Chondrocyte (in vitro differentiated cells): ENCODE data around the gene SLC35E2B. TPM values are rescaled to one million over a fixed set of nuclear protein-coding genes. Genes with fewer than 3 reads are reported as not detected.

Experiments
- DNase-seq: peaks from one replicate; pipeline ENCODE4 v3.0.0; 2021; ENCODE audit warnings: mixed read lengths, low spot score
- H3K27ac Mint-ChIP-seq: one replicate; pipeline ENCODE4 v1.8.0; 2021; ENCODE audit warnings: mild to moderate bottlenecking, moderate library complexity, mixed read lengths; ENCODE audit not compliant: unreplicated experiment
- H3K27me3 Mint-ChIP-seq: 2 replicates; pipeline ENCODE4 v1.8.0; 2021; ENCODE audit warnings: low read depth, mixed read lengths
- H3K36me3 Mint-ChIP-seq: 2 replicates; pipeline ENCODE4 v1.8.0; 2021; ENCODE audit warnings: low read depth, mixed read lengths
- H3K4me1 Mint-ChIP-seq: 2 replicates; pipeline ENCODE4 v1.8.0; 2021; ENCODE audit warnings: low read depth, mild to moderate bottlenecking, mixed read lengths
- H3K4me3 Mint-ChIP-seq: one replicate; pipeline ENCODE4 v1.8.0; 2021; ENCODE audit warnings: mild to moderate bottlenecking, moderate library complexity, mixed read lengths; ENCODE audit not compliant: unreplicated experiment
- H3K9me3 Mint-ChIP-seq: 2 replicates; pipeline ENCODE4 v1.8.0; 2021; ENCODE audit warnings: low read depth, mixed read lengths
- total RNA-seq: library from RNA; stranded (reverse); gene quantifications from 3 replicates; pipeline ENCODE4 v1.2.1, GENCODE V29; 2021
- TF ChIP-seq, protein P1 (sequence below): fragments of 200-600 bp; sonication (generic); IDR thresholded peaks from 2 replicates; pipeline ENCODE4 v1.5.0; 2021; ENCODE audit warnings: antibody characterized with exemption, mild to moderate bottlenecking, moderate library complexity

Gene SLC35E2B
- total RNA-seq, 1 donor from 2014 or later, result 51.6 TPM

DNA sequence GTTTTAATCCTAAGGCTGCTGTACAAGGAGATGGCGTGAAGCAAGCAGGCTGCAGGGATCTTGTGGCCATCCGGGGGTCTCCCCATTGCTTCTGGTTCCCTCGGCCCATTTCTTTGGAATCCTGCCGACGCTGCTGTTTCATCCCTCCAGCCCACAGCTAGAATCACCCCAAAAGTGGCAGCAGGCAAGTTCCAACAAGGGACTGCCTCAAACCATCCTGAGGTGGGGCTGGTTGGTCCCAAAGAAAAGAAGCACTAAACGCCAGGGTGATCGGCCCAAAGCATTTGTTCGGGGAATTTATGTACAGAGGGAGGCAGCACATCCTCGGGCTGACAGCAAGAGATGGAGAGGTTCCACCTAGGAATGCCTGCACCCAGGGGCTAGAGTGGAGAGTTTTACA is 81.8 kb downstream of the SLC35E2B start:
- no peak overlapping the region for H3K4me3 Mint-ChIP-seq
- H3K9me3 Mint-ChIP-seq, result no peaks in the 10 kb centered on the region
- H3K36me3 Mint-ChIP-seq, result peaks cover 3% of the 10 kb centered on the region
- TF ChIP-seq, protein P1, sequence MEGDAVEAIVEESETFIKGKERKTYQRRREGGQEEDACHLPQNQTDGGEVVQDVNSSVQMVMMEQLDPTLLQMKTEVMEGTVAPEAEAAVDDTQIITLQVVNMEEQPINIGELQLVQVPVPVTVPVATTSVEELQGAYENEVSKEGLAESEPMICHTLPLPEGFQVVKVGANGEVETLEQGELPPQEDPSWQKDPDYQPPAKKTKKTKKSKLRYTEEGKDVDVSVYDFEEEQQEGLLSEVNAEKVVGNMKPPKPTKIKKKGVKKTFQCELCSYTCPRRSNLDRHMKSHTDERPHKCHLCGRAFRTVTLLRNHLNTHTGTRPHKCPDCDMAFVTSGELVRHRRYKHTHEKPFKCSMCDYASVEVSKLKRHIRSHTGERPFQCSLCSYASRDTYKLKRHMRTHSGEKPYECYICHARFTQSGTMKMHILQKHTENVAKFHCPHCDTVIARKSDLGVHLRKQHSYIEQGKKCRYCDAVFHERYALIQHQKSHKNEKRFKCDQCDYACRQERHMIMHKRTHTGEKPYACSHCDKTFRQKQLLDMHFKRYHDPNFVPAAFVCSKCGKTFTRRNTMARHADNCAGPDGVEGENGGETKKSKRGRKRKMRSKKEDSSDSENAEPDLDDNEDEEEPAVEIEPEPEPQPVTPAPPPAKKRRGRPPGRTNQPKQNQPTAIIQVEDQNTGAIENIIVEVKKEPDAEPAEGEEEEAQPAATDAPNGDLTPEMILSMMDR, result no peak
- H3K27ac Mint-ChIP-seq, result no peak overlapping the region
- no peak for DNase-seq
- H3K27me3 Mint-ChIP-seq, result no peaks in the 10 kb centered on the region
- H3K4me1 Mint-ChIP-seq, result peaks cover 17% of the 10 kb centered on the region

DNA sequence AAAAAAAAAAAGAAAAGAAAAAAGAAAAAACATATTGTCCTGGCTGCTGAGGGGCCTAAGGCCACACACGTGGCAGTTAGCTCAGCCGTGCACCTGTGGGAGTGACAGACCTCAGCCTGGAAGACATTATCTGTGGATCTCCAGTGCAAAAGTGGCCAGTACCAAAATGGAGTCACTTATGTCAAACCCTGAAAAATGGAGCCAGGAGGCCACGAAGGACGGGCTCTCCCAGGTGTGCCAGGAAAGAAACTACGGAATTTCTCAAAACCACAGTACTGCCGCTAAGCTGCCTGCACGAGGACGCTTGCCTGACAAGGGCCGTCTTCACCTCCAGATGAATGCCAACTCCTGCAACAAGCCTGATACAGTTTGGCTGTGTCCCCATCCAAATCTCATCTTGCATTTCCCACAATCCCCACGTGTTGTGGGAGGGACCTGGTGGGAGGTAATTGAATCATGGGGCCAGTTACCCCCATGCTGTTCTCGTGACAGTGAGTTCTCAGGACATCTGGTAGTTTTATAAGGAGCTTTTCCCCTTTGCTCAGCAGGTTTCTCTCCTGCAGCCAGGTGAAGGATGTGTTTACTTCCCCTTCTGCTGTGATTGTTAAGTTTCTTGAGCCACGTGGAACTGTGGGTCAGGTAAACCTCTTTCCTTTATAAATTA is 82.6 kb downstream of the SLC35E2B start:
- Mint-ChIP-seq H3K36me3 (peaks cover 3% of the 10 kb centered on the region), H3K4me1 (peaks cover 16% of the 10 kb centered on the region), H3K27me3 (no peaks in the 10 kb centered on the region), H3K4me3 (no peak overlapping the region), H3K27ac (no peak overlapping the region), H3K9me3 (no peaks in the 10 kb centered on the region)
- TF ChIP-seq, protein P1, result no peak
- DNase-seq, result no peak

Other genes starting within 250 kb of the SLC35E2B start
- gene ATAD3C, start 243.1 kb downstream of the SLC35E2B start, total RNA-seq, result 0.75 to 1.4 TPM (median 1.3 TPM) in 3 replicates
- gene ATAD3B, start 221.0 kb downstream of the SLC35E2B start, total RNA-seq, result 24.3 to 31.9 TPM (median 24.7 TPM) in 3 replicates
- gene ATAD3A, start 180.6 kb downstream of the SLC35E2B start, total RNA-seq, result 29.9 to 39.6 TPM (median 34.6 TPM) in 3 replicates
- gene TMEM240, start 152.2 kb downstream of the SLC35E2B start, total RNA-seq, result 3.6 to 6.1 TPM (median 5.8 TPM) in 3 replicates
- 99.7 to 129 TPM (median 100 TPM) in 3 replicates for gene SSU72, start 117.9 kb downstream of the SLC35E2B start, total RNA-seq
- 23.3 to 32.6 TPM (median 24.8 TPM) in 3 replicates for gene FNDC10, start 92.7 kb downstream of the SLC35E2B start, total RNA-seq
- gene MIB2, start 77.3 kb downstream of the SLC35E2B start, total RNA-seq, result 73.8 to 86.7 TPM (median 76.4 TPM) in 3 replicates
- gene MMP23B, start 60.6 kb downstream of the SLC35E2B start, total RNA-seq, result 18.3 to 71.4 TPM (median 68.7 TPM) in 3 replicates
- gene CDK11B, start 33.8 kb downstream of the SLC35E2B start, total RNA-seq, result 21.1 to 24.2 TPM (median 21.8 TPM) in 3 replicates
- gene CDK11A, start 31.6 kb upstream of the SLC35E2B start, total RNA-seq, result 23.8 to 37.8 TPM (median 26.0 TPM) in 3 replicates
- gene NADK, start 85.7 kb upstream of the SLC35E2B start, total RNA-seq, result 66.4 to 75.8 TPM (median 68.1 TPM) in 3 replicates
- gene GNB1, start 198.3 kb upstream of the SLC35E2B start, total RNA-seq, result 419 to 543 TPM (median 538 TPM) in 3 replicates
- gene CALML6, start 222.5 kb upstream of the SLC35E2B start, total RNA-seq, result 2.1 to 2.3 TPM (median 2.1 TPM) in 3 replicates
- gene TMEM52, start 226.5 kb upstream of the SLC35E2B start, total RNA-seq, result 0.67 to 0.90 TPM (median 0.68 TPM) in 3 replicates